ENCODE measurements around the gene RAD17. TPM values are rescaled to one million over a fixed set of nuclear protein-coding genes. Genes with fewer than 3 reads are reported as not detected.
"Not testable (repeated sequence)": the region's sequence is repeated elsewhere in the genome, so short reads cannot be mapped to it uniquely, and the experiment has no call there.

The RAD17 gene
- total RNA-seq, 1 donor from 2014 or later, result 17.6 TPM

DNA sequence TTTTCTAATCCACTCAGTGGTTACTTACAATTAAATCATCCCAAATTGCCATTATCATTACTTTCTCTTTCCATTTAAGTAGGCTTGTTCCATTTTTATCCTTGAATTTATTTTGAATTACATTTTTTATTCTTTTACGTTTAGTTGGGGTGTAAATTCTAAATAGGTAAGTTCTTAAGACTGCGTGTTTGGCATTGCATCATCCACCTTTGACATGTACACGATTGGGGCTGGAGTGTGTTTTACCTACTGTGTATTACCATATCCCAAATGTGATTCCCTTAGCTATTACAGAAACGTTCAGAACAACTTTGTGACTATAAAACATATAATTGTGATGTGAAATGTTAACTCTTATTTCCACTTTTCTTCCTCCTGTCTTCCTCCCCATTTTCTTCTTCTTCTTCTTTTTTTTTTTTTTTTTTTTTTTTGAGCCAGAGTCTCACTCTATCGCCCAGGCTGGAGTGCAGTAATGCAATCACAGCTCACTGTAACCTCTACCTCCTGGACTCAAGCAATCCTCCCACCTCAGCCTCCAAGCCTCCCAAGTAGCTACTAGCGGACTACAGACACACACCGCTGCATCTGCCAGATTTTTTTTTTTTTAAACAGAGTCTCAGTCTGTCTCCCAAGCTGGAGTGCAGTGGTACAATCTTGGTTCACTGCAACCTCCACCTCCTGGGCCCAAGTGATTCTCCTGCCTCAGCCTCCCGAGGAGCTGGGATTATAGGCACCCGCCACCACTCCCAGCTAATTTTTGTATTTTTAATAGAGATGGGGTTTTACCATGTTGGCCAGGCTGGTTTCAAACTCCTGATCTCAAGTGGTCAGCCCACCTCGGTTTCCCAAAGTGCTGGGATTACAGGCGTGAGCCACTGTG lies 62.0 kb downstream of the RAD17 start:
- FAIRE-seq (no peak), DNase-seq (ENCODE audit: low read depth) (no peak)
- H3K36me3 ChIP-seq (ENCODE audit: control insufficient read depth, insufficient read depth, low read length), result peaks cover 8% of the 10 kb centered on the region
- H3K27me3 ChIP-seq (ENCODE audit: control insufficient read depth, insufficient read depth, low read length), result no peaks in the 10 kb centered on the region
- H3K4me3 ChIP-seq (ENCODE audit: low read depth, low read length), result no peak overlapping the region
- TF ChIP-seq, protein P1, sequence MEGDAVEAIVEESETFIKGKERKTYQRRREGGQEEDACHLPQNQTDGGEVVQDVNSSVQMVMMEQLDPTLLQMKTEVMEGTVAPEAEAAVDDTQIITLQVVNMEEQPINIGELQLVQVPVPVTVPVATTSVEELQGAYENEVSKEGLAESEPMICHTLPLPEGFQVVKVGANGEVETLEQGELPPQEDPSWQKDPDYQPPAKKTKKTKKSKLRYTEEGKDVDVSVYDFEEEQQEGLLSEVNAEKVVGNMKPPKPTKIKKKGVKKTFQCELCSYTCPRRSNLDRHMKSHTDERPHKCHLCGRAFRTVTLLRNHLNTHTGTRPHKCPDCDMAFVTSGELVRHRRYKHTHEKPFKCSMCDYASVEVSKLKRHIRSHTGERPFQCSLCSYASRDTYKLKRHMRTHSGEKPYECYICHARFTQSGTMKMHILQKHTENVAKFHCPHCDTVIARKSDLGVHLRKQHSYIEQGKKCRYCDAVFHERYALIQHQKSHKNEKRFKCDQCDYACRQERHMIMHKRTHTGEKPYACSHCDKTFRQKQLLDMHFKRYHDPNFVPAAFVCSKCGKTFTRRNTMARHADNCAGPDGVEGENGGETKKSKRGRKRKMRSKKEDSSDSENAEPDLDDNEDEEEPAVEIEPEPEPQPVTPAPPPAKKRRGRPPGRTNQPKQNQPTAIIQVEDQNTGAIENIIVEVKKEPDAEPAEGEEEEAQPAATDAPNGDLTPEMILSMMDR (IDR thresholded peaks at IDR 0.05; ENCODE audit: insufficient read depth, low read length, severe bottlenecking), result no peak

DNA sequence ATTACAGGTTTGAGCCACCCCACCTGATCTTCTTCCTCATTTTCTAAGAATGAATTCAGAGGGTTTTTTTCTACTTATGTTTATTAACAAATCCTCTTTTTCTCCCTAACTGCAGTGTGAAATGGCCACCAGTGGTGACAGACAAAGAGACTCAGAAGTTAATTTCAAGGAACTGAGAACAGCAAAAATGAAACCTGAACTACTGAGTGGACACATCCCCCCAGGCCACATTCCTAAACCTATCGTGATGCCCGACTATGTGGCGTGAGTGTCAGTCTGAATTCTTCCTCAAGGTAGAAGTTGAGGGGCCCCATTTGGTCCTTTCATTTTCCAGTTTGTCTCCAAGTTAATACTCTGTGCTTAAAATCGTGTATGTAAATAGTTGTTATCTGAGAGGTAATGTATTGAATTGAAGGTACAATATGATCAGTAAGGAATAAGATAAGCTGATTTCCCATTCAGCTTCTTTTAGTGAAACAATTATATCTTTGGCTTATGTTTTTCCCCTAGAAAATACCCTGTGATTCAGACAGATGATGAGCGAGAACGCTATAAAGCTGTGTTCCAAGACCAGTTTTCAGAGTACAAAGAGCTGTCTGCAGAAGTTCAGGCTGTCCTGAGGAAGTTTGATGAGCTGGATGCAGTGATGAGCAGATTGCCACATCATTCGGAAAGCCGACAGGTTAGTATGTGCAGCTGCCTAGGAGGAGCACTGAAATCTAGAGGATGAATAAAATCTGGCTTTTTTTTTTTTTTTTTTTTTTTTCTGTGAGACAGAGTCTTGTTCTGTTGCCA lies 63.0 kb downstream of the RAD17 start:
- Histone ChIP-seq H3K27me3 (ENCODE audit: control insufficient read depth, insufficient read depth, low read length) (no peaks in the 10 kb centered on the region), H3K36me3 (ENCODE audit: control insufficient read depth, insufficient read depth, low read length) (peaks cover 8% of the 10 kb centered on the region), H3K4me3 (ENCODE audit: low read depth, low read length) (no peak overlapping the region)
- TF ChIP-seq, protein P1 (IDR thresholded peaks at IDR 0.05; ENCODE audit: insufficient read depth, low read length, severe bottlenecking), result no peak
- FAIRE-seq (no peak), DNase-seq (ENCODE audit: low read depth) (no peak)

DNA sequence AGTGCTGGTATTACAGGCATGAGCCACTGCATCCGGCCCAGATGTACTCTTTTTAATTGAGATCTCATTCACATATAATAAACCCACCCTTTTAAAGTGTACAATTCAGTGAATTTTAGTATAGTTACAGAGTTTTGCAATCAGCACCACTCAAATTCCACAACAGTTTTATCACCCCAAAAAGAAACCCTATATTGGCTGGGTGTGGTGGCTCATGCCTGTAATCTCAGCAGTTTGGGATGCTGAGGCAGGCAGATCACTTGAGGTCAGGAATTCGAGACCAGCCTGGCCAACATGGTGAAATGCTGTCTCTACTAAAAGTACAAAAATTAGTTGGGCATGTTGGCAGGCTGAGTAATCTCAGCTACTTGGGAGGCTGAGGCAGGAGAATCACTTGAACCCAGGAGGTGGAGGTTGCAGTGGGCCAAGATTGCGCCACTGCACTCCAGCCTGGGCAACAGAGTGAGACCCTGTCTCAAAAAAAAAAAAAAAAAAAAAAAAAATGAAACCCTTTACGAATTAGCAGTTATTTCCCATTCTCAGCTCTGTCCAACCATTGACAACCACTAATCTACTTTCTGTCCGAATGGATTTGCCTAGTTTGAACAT lies 65.8 kb downstream of the RAD17 start:
- not testable (repeated sequence) for H3K27me3 ChIP-seq (ENCODE audit: control insufficient read depth, insufficient read depth, low read length); FAIRE-seq; DNase-seq (ENCODE audit: low read depth); H3K4me3 ChIP-seq (ENCODE audit: low read depth, low read length)
- peaks cover 10% of the 10 kb centered on the region for H3K36me3 ChIP-seq (ENCODE audit: control insufficient read depth, insufficient read depth, low read length)

DNA sequence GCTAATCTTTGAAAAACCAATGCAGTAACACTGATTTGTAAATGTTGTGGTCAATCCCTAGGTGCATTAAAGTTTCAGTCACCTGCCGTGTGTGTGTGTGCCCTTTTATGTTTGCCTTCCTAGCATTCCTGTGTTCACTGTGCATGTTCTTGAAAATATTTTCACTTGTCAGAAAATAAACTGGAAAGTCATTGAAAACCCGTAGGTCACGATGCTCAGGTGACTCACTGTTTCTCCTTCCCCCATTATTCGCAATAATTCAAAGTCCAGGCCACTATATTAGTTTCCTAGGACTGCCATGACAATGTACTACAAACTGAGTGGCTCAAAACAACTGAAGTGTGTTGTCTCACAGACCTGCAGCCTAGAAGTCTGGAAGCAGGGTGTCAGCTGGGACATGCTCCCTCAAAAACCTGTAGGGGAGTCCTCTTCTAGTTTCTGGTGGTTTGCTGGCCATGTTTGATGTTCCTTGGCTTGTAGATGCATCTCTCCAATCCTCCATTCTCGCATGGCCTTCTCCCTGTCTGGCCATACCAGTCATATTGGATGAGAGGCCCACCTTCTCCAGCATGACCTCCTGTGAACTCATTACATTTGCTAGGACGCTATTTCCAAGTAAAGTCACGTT lies 74.6 kb downstream of the RAD17 start:
- H3K27me3 ChIP-seq (ENCODE audit: control insufficient read depth, insufficient read depth, low read length), result no peaks in the 10 kb centered on the region
- H3K36me3 ChIP-seq (ENCODE audit: control insufficient read depth, insufficient read depth, low read length), result peaks cover 6% of the 10 kb centered on the region
- DNase-seq (ENCODE audit: low read depth) (no peak), FAIRE-seq (no peak)
- no peak overlapping the region for H3K4me3 ChIP-seq (ENCODE audit: low read depth, low read length)
- TF ChIP-seq, protein P1 (IDR thresholded peaks at IDR 0.05; ENCODE audit: insufficient read depth, low read length, severe bottlenecking), result no peak

DNA sequence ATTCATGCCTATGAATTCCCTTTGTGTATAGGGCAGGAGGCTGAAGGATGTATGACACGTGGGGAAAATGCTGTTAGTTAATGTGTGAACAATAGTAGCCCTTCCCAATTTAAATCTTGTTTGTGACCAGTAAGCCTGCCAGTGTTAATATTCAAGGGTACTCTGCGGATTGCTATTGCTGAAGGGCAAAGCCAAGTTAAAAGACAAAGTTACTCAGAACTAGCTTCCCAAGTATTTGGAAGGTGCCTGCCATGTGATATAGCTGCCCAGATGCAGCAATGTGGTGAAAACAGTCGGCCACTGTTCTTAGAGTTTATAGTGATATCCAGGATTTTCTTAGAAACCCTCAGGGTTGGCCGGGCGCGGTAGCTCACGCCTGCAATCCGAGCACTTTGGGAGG lies 79.9 kb downstream of the RAD17 start:
- Histone ChIP-seq H3K27me3 (ENCODE audit: control insufficient read depth, insufficient read depth, low read length) (no peaks in the 10 kb centered on the region), H3K4me3 (ENCODE audit: low read depth, low read length) (no peak overlapping the region), H3K36me3 (ENCODE audit: control insufficient read depth, insufficient read depth, low read length) (no peaks in the 10 kb centered on the region)
- DNase-seq (ENCODE audit: low read depth), result no peak
- no peak for FAIRE-seq
- TF ChIP-seq, protein P1 (IDR thresholded peaks at IDR 0.05; ENCODE audit: insufficient read depth, low read length, severe bottlenecking), result no peak

Data from bronchial epithelial cell (primary cell).